ENCODE results near the gene ACP1. TPM values are rescaled to one million over a fixed set of nuclear protein-coding genes. Genes with fewer than 3 reads are reported as not detected.

Gene ACP1
- polyA plus RNA-seq, 1 of the 3 experiments (the other 2 are of a cell fraction): 88.9 TPM

DNA sequence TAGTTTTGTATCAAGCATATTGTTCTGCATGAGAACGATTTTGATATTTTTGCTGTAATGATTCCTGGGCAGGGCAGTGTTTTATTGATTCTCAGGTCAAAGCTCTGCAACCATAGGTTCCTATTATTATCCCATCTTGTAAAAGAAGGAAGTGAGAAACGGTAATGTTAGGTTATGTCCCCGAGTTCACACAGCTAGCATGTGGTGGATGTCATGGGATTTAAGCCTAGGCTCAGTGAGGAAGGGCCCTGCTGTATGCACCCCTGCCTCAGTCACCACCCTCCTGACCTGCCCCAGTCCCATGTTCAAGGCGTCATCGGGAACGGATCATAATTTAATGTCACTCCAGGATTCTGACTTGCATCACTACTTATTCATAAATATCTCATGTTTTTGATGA, 10.7 kb downstream of the ACP1 start (continued):
- TF ChIP-seq FOSL2 (IDR thresholded peaks at IDR 0.05; ENCODE audit: borderline replicate concordance, low read depth) (no peak), GATA2 (CRISPR knock-in tag; IDR thresholded peaks at IDR 0.05) (no peak), USF1 (IDR thresholded peaks at IDR 0.05; ENCODE audit: borderline replicate concordance, low read depth) (no peak), MAX (IDR thresholded peaks at IDR 0.05; ENCODE audit: low read depth) (no peak), SMC3 (IDR thresholded peaks at IDR 0.05; ENCODE audit: low read depth, low read length) (no peak), RAD21 (IDR thresholded peaks at IDR 0.05; ENCODE audit: low read length) (no peak), NRF1 (IDR thresholded peaks at IDR 0.05; ENCODE audit: low read depth, low read length) (no peak), FOXM1 (IDR thresholded peaks at IDR 0.05; ENCODE audit: low read depth) (no peak)
- TF ChIP-seq, protein P1, sequence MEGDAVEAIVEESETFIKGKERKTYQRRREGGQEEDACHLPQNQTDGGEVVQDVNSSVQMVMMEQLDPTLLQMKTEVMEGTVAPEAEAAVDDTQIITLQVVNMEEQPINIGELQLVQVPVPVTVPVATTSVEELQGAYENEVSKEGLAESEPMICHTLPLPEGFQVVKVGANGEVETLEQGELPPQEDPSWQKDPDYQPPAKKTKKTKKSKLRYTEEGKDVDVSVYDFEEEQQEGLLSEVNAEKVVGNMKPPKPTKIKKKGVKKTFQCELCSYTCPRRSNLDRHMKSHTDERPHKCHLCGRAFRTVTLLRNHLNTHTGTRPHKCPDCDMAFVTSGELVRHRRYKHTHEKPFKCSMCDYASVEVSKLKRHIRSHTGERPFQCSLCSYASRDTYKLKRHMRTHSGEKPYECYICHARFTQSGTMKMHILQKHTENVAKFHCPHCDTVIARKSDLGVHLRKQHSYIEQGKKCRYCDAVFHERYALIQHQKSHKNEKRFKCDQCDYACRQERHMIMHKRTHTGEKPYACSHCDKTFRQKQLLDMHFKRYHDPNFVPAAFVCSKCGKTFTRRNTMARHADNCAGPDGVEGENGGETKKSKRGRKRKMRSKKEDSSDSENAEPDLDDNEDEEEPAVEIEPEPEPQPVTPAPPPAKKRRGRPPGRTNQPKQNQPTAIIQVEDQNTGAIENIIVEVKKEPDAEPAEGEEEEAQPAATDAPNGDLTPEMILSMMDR (IDR thresholded peaks at IDR 0.05): no peak

DNA sequence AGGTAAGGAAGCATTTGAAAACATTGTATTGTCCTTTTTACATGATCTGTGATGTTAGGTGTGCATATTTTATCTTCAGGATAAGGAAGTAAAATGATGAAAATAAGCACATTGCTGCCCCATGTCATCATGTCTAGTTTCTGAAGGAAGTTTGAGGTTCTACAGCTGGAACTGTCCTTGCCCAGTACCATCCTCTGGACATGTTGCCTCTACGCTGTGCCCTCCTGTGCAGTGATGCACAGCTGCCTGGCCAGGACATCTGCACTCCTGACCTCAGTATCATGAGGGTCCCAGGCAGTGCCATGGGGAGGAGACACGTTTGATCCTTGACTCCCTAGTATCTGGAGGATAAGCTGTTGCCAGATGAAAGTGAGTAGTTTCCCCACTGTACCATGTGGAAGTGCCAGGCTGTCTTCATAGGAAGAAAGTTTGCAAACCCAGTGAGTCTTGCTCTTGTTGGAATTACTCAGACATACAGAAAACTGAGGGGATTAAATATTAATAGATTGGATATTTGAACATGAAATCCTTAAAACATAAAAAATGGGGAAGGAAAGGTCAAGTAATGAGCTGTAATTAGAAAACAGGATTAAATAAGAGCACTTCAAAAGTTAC, 13.7 kb downstream of the ACP1 start:
- Histone ChIP-seq H3K9me3 (no peaks in the 10 kb centered on the region), H3K4me3 (ENCODE audit: low read depth in 2 of 2, low read length in 1 of 2) (no peak overlapping the region), H3F3A (replicated peaks; ENCODE audit: insufficient read depth) (no peaks in the 10 kb centered on the region), H3K36me3 (replicated peaks in 1 of 2; ENCODE audit: control insufficient read depth in 1 of 2, insufficient read depth in 2 of 2, low read length in 1 of 2) (peaks cover 54 to 91% of the 10 kb centered on the region in 2 experiments), H3K9me2 (no peaks in the 10 kb centered on the region), H3K27me3 (ENCODE audit: insufficient read depth) (no peaks in the 10 kb centered on the region), H3K9ac (no peak overlapping the region), H3K27ac (ENCODE audit: low read depth in 2 of 2, low read length in 1 of 2) (no peak overlapping the region), H2AFZ (ENCODE audit: low read depth) (no peak overlapping the region), H4K20me1 (ENCODE audit: insufficient read depth) (peaks cover 8% of the 10 kb centered on the region; the same call in 1 of the 2 replicates), H3K4me1 (ENCODE audit: control insufficient read depth in 1 of 2, insufficient read depth in 2 of 2, low read depth in 1 of 2, low read length in 1 of 2) (no peaks in the 10 kb centered on the region), H3K4me2 (no peak overlapping the region), H3K79me2 (ENCODE audit: insufficient read depth) (peaks cover 46% of the 10 kb centered on the region)
- POLR2A ChIA-PET: no interaction called here
- 85% methylated on average over 2 of the region's 2 CpGs for WGBS (ENCODE audit: low lambda C conversion rate)
- TF ChIP-seq, protein P2, sequence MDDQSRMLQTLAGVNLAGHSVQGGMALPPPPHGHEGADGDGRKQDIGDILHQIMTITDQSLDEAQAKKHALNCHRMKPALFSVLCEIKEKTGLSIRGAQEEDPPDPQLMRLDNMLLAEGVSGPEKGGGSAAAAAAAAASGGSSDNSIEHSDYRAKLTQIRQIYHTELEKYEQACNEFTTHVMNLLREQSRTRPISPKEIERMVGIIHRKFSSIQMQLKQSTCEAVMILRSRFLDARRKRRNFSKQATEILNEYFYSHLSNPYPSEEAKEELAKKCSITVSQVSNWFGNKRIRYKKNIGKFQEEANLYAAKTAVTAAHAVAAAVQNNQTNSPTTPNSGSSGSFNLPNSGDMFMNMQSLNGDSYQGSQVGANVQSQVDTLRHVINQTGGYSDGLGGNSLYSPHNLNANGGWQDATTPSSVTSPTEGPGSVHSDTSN (IDR thresholded peaks at IDR 0.05): no peak
- TF ChIP-seq NRF1 (IDR thresholded peaks at IDR 0.05; ENCODE audit: low read depth, low read length): no peak
- no peak for TF ChIP-seq SMC3 (IDR thresholded peaks at IDR 0.05; ENCODE audit: low read depth, low read length)
- TF ChIP-seq RAD21 (IDR thresholded peaks at IDR 0.05; ENCODE audit: low read length): no peak
- TF ChIP-seq POLR2AphosphoS5 (IDR thresholded peaks at IDR 0.05; ENCODE audit: low read depth, low read length): no peak
- no peak for TF ChIP-seq ZBTB33 (IDR thresholded peaks at IDR 0.05; ENCODE audit: borderline replicate concordance, low read depth)
- TF ChIP-seq GABPA (IDR thresholded peaks at IDR 0.05; ENCODE audit: low read depth): no peak
- TF ChIP-seq RXRA (IDR thresholded peaks at IDR 0.05; ENCODE audit: borderline replicate concordance, low read depth): no peak
- no peak for TF ChIP-seq TAF1 (IDR thresholded peaks at IDR 0.05; ENCODE audit: borderline replicate concordance, low read depth, low read length)
- no peak for TF ChIP-seq NFIC (IDR thresholded peaks at IDR 0.05; ENCODE audit: borderline replicate concordance)
- DNase-seq: no peak
- CTCF ChIA-PET: interaction anchor here (0.6 to 1.4 kb wide), 2 partner anchors 11 to 54 kb away, joined by 3 to 6 read pairs; no protein-coding TSS in a partner anchor
